Activated CD4-positive, alpha-beta T cell treated with anti-CD3 and anti-CD28 coated beads for 24 hours (primary cell): ENCODE measurements around the gene TMEM247.

Experiments
- DNase-seq, 2 donors: peaks; one replicate each; pipeline ENCODE4 v3.0.0-alpha.2; 2020; ENCODE audit warnings: low read depth in 2 of 2

Gene TMEM247

GRCh38 chr2:46479265-46479664, at the start of gene TMEM247:
TMEM247 (plus strand) TSS chr2:46479565.
- no peak for DNase-seq

GRCh38 chr2:46430413-46430812, 49.0 kb upstream of the TMEM247 start:
- no peak for DNase-seq

GRCh38 chr2:46430992-46431391, 48.4 kb upstream of the TMEM247 start:
- DNase-seq: no peak

DNA sequence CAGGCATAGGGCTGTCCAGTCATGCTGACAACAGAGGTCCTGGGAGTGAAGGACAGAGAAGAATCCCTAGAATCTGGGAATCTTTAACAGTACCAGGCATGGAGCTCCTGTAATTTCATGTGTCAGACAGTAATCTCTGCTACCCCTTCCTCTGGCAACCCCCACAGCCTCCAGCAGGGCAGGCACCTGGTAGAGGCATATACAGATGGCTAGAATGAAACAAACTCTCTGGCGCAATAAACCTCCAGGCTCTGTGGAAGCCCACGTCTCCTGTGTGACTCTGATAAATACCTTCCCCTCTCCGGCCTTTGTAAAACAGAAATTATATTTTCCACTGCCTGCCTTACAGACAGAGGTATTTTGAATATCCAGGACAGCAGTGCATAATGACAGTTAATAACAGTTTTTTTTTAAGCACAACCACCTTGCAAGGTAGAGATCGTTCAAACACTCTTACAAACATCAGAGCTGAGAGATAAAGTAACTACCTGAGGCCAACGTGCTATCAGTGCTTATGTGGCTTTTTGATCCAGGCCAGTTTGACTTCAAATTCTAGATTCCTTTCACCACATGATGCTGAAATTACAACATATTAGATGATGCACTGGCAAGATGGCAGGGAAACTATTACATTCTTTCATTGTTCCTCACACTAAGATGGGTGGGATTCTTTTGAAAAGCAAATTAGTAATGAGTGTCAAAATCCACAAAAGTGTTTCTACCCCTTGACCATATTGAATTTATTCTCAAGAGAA, 47.7 kb upstream of the TMEM247 start:
- no peak for DNase-seq

DNA sequence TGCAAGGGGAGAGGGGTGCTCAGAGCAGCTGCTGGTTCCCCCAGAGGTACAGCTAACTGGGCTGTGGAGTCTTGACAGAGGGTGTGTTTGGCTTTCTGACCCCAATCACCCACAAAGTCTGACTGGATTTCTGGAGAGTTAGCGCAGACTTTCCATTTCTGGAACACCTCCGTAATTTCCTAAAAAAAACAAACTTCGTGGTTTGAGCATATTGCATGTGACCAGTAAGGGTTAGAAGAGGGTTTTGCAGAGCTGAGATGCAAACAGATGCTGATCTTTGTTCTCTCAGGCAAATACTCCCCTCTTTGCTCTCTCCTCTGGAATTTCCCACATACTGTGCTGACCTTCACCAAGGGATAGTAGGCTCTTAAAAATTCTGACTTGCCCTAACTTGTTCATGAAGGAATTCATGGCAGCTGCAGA, 44.5 kb upstream of the TMEM247 start:
- DNase-seq: no peak

DNA sequence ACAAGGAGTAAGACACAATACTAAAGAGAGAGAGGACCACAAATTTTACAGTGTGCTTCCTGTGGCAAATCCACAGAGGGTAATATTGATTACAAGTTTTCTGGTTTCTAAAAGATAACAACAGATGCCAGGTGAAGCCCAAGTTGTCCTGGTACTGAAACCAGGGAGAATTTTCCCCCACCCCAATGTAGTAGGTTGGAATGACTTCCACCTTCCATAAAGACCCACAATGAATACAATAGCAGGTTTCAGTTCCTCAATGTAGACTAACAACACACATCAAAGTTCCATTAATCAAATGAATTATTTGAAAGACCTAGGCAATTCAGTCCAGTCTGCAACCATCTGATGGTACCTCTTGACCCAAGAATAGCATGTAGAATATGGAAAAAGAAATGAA, 44.0 kb upstream of the TMEM247 start:
- DNase-seq: no peak

GRCh38 chr2:46435796-46436360, 43.5 kb upstream of the TMEM247 start:
- DNase-seq: no peak

DNA sequence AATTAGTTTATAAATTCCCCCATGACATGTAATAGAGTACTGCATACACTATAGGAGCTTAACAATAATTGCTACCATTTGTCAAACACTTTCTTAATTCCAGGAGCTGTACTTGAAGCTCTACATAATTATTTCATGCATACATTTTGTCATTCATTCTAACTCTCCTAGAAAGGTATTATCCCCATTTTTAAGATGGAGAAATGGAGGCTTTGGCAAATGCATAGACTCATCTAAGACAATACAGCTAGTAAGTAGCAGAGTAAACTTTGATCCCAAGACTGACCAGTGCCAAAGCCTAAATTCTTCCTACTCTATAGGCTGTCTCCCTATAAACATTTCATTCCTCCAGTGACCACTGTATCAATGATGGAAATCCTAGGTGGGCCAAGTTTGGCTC, 42.6 kb upstream of the TMEM247 start:
- DNase-seq: no peak

DNA sequence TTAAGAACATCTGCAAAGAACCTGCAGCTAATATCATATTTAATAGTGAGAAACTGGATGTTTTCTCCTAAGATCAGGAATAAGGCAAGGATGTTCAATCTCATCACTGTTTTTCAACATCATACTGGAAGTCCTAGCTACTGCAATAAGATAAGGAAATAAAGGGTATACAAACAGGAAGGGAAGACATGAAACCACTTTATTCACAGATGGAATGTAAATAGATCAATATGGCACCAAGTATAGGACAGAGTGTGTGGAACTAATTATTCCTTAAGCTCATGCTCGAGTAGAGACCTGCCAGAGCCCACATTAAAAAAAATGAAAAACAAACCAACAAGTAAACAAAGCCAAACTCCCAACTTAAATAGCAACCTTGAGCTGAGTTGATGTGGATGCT, 41.3 kb upstream of the TMEM247 start:
- DNase-seq: no peak

DNA sequence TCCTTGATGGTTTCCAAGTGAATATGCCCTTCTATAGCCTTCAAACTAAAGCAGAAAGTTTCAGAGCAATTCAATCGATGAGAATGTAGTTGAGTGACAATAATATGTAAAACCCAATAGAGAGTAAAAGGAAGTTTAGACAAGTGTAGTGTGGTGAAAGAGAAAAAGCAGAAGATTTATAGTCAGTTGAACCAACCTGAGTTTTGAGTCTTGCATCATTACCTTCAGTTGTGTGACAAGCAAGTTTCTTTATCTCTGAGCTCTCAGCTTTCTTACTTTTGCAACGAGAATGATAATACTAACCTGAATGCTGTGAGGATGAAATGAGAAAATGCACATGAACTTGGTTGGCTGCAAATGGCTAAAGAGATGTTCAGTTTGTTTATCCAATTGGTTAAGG, 40.6 kb upstream of the TMEM247 start:
- DNase-seq: no peak

GRCh38 chr2:46439582-46439981, 39.8 kb upstream of the TMEM247 start:
- DNase-seq: no peak

GRCh38 chr2:46441838-46442712, 37.3 kb upstream of the TMEM247 start:
- no peak for DNase-seq

GRCh38 chr2:46444732-46445131, 34.6 kb upstream of the TMEM247 start:
- no peak for DNase-seq

GRCh38 chr2:46445556-46445955, 33.8 kb upstream of the TMEM247 start:
- no peak for DNase-seq

DNA sequence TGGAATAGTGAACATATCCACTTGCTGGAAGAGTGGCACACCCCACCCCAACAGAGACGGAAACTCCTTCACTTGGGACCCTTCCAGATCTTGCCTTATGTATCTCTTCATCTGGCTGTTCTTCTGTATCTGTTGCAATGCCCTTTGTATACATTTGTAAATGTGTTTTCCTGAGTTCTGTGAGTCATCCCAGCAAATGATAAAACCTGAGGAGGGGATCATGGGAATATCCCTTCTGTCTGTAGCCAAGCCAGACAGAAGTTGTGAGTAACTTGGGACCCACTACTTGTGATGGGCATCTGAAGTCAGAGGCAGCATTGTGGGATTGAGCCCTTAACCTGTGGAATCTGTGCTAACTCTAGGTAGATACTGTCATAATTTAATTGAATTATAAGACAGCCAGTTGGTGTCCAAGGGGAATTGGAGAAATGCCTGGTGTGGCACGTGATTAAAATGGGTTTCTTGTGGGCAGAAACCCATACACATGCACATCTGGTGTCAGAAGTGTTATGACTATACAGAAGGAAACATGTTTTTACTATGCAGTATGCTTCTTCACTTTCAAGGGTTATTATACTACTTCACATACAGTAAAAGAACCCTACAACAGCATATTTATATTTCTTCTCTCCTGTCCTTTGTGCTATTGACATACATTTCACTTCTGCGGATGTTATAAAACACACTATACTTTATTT, 32.3 kb upstream of the TMEM247 start:
- DNase-seq: no peak

GRCh38 chr2:46447649-46448048, 31.7 kb upstream of the TMEM247 start:
- DNase-seq: no peak

DNA sequence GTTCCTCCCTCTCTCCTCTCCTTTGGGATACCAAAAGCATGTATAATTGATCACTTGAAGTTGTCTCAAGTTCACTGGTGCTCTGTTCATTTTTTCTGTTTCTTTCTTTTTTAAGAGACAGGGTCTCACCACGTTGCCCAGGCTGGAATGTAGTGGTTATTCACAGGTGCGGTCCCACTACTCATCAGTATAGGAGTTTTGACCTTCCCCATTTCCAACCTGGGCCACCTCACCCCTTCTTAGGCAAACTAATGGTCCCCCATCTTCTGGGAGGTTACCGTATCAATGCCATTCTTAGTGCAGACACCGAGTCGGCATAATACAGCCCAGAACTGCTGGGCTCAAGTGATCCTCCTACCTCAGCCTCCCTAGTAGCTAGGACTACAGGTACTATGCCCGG, 31.3 kb upstream of the TMEM247 start:
- no peak for DNase-seq

GRCh38 chr2:46448641-46449040, 30.7 kb upstream of the TMEM247 start:
- no peak for DNase-seq

- no peak for DNase-seq
These were observed 29.7 kb upstream of the TMEM247 start for GRCh38 chr2:46449700-46450099.

GRCh38 chr2:46451131-46451711, 28.1 kb upstream of the TMEM247 start:
- no peak for DNase-seq

DNA sequence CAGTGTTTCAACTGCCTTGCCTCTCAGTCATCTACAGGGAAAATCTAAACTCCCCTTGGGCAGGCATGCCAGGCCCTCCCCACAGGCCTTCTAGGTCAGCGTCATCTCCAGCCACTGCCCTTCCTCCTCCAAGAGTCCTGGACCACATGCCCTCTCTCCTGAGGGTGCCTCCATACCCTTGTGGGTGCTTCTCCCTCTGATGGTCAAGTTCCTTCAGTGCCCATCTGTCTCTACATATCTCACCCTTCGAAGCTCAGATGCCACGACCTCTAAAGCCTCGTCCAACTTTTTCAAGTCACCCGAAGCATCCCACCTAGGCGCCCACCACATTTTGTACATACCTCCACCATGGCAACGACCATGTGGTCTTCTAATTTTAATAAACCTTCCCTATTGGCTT, 22.6 kb upstream of the TMEM247 start:
- no peak for DNase-seq
